ENCODE measurements around the gene IFT43.

The IFT43 gene

DNA sequence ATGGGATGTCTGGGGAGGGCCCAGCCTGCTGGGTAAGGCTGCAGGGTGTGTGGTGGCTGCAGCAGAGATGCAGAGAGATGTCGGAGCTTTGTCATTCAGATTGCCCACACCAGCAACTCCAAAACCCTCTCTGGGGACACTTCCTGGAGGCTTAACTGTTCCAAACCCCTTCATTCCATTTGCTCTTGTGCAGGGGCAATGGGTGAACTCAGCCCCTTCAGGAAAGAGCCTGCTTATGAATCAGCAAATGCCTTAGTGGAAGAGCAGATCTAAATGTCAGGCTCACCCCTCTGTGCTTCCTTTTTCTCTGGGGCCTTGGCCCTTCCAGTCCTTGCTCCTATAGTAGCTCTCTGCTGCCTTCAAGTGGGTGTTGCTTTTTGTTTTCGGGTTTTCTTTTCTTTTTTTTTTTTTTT is 129.5 kb downstream of the IFT43 start:
- no peak for DNase-seq

DNA sequence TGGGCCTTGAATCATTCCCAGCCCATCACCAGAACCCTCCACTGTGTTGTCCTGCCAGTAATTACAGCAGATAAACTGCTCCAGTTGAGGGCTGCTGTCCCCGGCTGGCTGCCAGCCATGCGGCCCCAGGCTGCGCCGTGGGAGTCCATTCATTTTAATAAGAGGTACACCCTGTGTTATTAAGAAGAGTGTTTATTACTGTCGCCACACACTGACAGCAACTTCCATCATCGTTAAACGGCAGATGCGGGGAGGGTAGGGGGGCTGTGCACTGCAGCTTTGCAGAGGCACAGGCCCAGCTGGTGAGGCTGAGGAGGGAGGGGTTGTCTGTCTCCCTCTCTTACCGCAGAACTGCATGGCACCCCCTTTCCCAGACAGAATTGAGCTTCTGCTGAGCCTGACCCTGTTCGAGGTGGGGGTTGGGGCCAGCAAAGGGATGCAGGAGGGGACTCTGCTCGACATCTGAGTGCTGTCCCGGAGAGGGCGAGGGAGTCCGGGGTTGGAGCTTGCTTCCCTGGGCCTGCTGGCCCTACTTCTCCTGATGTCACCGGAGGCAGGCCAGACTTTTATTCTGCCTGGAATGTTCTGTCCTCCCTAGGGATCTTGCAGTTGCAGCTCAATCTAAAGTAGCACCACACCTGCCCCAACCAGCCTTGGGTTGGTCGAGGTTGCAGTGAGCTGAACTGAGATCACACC is 132.4 kb downstream of the IFT43 start:
- DNase-seq = no peak

DNA sequence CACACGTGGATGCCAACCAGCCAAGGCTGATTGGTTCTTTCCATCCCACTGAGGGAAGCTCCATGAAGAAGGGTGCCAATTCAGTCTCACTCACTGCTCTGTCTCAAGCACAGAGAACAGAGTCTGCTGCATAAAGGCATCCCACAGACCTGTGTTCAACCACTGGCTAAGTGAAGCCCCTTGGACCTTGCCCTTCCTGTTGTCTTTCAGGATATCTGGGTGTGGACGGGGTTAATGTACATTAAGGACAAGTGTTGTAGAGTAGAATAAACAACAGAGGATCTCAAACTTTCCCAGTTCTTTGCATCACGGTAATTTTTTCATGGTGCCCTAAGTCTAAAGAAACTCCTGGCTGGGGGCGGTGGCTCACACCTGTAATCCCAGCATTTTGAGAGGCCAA is 133.0 kb downstream of the IFT43 start:
- no peak for DNase-seq

DNA sequence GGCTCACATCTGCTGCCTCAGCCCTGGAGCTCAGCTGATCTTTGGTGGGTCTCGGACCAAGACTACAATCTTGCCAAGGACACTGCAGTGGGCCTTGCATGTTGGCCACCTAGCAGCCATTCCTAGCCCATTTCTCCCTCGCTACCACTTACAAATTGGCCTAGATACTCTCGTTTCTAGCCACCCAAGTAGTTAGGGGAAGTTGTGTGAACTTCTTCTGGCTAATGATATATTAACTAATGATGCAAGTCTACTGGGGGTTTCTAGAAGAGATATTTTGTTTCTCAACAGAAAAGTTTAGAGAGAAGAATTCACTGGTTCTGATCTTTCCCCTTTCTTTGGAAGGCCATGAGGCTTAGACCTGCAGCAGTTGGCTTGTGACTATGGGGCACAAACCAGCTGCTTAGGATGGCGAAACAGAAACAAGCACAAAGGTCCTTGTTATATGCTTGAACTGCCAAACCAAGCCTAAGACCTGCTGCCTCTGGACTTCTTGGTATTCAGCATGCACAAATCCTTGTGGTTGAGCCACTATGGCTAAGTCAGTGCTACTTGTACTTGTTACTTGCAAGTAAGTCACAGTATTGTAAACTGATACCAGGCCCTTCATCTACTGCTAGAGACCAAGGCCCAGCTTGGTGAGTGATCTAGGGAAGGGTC is 135.7 kb downstream of the IFT43 start:
- no peak for DNase-seq

DNA sequence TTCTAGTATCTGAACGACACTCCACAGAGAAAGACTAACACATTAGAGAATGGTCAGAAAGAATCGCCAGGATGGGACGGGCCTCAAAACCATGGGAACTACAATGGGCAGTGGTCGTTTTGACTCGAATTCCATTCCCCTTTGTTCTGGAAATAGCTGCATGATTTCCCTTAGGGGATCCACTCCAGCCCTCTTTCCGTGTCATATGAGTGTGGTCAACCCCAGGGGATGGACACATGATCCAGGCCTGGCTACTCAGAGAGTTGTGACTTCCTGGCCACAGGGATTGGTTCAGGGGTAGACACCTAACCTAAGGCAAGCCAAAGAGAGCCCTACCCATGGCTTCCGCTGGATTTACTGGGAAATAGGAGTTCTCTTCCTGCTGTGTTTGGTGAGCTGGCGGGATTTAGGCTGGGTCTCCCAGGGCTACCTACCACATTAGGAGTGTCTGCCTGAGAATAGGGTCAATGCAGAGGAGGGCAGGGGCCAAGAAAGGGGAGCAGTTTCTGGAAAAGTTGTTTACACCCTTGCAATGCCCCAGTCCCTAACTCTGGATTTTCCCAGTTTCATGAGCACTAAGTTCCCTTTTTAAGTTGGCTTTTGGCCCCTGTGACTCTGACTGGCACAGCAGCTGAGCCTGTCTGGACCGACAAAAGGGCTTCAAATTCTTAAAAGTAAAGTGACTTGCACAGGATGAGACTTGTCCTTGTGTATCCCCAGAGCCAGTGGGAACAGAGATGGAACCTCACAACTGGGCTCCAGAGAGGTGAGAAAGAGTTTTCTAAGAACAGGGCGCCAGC is 138.1 kb downstream of the IFT43 start:
- no peak for DNase-seq

DNA sequence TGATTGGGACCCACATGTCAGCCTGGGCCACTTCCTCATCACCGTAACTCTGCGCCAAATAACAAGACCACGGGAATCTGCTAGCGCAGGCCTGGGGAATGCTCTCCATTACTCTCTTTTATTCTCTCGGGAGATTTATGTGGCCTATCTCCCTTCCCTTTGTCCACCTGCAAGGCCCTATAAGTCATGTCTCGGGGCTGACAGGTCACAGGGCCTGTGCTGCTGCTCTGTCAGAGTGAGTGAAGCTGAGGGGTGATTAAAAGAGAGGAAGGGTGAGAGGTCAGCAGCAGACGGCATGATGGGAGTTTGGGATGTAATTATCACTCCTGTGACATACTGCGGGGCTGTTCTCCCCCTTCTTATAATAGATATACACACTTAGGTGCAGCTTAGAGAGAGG is 139.9 kb downstream of the IFT43 start:
- no peak for DNase-seq

DNA sequence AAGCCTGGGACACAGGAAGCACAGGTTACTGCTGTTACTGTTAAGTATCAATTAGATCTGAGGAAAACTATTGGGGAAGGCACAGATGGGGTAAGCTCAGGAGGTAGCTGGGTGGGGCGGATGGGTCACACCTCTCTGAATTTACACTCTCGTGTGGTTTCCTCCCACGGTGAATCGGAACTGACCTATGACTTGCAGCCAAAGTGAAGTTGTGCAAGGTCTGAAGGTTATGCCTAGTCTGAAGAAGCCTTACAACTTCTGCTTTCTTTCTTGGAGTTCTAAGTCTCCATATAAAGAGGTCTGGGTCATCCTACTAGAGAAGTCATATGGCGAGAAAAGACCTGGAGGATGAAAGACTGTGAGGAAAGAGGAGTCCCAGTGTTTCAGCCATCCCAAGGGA is 140.5 kb downstream of the IFT43 start:
- DNase-seq = no peak

DNA sequence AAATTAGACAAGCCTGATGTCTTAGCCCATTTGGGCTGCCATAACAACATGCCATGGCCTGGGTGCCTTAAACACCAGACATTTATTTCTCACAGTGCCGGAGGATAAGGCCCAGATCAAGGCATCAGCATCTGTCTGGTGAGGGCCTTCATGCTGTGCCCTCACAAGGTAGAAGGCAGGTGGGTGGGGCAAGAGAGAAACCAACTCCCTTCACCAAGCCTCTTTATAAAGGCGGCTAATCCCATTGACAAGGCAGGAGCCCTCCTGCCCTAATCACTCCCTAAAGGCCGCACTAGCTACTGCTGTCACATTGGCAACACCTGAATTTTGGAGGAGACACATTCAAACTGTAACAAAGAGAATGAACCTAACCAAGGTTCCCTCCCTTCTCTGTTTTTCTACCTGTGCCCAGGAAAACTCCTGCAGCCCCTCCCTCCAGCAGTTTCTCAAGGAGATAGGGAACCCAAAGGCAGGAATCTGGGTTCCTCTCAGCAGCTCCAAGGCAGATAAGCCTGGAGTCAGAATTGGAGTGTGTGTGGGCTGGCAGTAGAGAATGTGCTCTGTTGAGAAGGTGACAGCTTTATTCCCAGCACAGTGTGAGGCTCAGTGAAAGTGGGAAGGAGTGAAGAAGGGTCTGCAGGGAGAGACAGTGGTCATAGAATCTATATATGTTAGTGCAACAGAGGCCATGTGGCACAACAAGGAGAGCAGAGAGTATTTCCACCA is 144.5 kb downstream of the IFT43 start:
- no peak for DNase-seq

DNA sequence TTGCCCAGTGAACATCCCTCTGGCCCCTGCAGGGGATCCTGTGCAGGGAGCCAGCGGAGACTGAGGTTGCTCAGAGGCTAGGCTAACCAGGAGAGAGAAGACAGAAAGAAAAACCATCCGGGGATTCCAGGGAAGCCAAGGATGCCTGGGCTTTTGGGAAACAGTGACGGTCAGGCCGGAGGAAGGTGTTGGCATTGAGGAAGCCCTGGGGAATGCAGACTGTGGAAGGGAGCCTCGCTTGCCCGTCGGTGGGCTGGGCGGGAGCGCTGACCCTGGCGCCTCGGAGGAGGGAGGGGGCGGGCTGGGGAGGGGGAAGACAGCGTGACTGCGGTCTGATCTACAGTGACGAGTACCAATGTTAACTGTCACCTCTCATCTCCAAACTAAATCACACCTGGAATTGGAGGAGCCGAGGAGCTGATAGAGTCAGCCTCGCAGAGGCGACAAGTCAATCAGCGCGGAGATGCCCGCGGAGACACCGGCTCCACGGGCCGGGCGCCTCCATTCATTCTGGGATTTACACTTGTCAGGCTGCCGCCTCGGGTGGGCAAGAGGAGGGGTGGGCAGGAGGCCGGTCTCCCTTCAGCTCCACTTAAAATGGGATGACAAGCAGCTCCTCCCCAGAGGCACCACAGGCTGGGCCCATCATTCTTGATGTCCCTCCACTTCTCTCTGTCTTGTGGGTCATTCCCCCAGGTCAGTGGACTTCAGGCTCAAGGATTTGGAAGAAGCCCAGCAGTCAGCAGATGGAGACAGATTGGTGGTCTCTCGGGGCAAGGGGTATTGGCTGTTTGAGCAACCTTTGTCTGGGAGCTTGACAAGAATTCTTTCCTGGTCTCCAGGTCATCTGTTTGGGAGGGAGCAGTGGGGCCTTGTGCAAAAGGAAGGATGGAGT is 145.8 kb downstream of the IFT43 start:
- DNase-seq = no peak

DNA sequence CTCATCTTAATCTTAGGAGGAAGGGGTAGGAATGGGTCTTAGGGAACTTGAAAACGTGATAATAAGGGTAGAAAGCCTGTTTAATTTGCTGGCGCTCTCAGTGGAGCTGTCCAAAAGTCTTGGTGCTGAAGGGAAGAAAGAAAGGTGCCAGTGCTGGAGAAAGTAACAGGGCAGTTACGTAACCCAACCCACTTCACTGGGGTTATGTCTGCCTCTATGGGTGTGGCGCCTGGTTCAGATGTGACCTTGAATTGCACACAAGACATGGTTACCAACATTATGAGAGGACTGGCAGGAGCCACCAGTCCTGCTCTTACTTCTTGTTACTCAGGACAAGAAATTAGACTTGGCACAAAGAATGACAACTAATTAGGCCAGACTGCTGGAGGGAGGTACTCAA is 147.5 kb downstream of the IFT43 start:
- DNase-seq = no peak

Data from activated gamma-delta T cell treated with Interleukin-2 at 50 U/mL for 16 hours (primary cell).